Gastrocnemius medialis (tissue), 4 donors: ENCODE data around the gene CSNK2A1.

Source experiments
- CTCF ChIP-seq, 5 experiments: fragments of 450-650 bp in 3 of 5; fragments of 200-600 bp in 2 of 5; sonication (generic) in 2 of 5; IDR thresholded peaks in 4 of 5; conservative IDR thresholded peaks in 1 of 5; 1 replicate in 4 of 5; 2 replicates in 1 of 5; pipeline ENCODE4 v1.5.1; 2016 to 2019; ENCODE audit warnings: antibody characterized with exemption in 5 of 5, mild to moderate bottlenecking in 3 of 5, moderate library complexity in 3 of 5
- POLR2A ChIP-seq, 2 donors: fragments of 450-650 bp; IDR thresholded peaks; one replicate each; pipeline ENCODE4 v1.6.1; 2017; ENCODE audit warnings: antibody characterized with exemption in 2 of 2, mild to moderate bottlenecking in 2 of 2, moderate library complexity in 2 of 2

GRCh38 chr20:431012-431904 is 112.3 kb downstream of the CSNK2A1 start:
- peak; percentile 43 to 57 (median 49) for TF ChIP-seq CTCF (IDR thresholded peaks at IDR 0.05 in 4 of 5, conservative IDR thresholded peaks at IDR 0.05 in 1 of 5)
- no peak for TF ChIP-seq POLR2A (IDR thresholded peaks at IDR 0.05)
